Measurements from ENCODE around the gene SPOCK1.

The SPOCK1 gene

DNA sequence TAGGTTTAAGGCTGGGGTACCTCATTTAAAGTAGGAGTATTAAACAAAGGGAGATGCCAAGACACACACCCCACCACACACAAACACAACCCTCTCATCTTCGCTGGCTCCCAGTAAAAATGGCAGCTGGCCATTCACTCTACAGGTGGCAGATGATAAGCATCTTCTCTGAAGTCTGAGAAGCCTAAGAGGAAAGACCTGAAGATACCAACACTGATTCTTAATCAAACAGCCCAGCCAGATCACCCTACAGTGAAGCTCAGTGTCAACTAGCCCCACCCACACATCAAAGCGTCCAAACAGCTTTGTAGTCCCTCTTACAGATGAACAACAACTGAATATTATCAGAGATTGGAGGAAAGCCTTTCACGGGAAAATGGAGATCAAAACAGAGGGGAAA is 59.5 kb downstream of the SPOCK1 start:
- no peak for DNase-seq

GRCh38 chr5:137438932-137439331 is 60.2 kb downstream of the SPOCK1 start:
- DNase-seq: no peak

DNA sequence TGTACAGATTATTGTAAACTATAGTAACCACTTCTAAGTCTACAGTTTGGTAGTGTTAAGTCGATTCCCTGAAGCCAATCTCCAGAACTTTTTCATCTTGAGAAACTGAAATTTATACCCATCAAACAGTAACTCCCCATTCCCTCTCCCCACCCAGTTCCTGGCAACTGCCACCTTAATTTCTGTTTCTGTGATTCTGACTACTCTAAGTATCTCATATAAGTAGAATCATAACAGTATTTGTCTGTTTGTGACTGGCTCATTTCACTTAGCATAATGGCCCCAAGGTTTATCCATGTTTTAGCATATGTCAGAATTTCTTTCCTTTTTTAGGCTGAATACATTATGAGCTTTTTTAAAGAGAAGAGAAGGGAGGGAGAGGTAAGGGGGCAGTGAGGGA is 61.4 kb downstream of the SPOCK1 start:
- no peak for DNase-seq

DNA sequence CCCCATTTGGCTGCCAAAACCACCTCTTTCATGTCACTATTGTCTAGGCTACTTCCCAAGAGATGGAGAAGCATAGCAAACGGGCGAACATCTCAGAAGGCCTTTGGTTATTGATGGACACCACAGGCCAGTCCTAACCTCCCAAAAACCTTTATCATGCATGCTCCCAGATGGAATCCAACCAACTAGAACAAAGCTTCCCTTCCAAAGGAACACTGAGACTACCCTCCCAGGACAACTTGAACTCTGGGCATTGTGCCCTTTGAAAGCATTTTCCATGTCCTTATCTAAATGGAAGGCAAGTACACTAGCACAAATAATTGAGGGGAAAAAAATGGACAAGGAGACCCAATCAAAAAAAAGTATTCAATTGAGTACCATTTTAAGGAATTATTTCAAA is 65.6 kb downstream of the SPOCK1 start:
- DNase-seq: no peak

DNA sequence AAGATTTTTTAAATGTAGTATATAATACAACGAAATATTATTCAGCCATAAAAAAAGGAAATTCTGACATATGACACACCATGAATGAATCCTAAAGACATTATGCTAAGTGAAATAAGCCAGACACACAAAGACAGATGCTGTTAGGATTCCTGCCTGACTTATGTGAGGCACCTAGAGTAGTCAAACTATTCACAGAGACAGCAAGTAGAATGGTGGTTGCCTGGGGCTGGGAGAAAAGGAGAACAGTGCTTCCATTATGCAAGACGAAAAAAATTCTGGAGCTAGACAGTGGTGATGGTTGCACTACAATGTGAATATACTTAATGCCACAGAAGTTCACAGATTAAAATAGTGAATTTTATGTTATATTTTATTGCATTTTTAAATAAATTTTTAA is 66.8 kb downstream of the SPOCK1 start:
- DNase-seq: no peak

DNA sequence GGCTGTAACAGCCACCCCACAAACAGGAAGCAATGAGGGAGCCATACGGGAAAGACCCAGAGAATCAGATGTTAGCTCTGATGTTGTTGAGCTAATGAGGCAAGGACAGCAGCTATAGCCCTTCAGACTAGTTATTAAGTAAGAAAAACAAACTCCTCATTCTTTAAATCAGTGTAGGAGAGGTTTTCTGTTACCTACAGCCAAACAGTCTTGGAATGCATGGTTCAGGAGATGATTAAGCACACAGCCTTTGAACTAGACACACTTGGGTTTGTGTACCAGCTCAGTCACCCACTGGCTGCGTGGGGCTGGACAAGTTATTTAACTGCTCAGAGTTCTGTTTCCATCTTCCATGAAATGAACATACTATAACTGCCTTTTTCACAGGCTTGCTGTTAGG is 68.1 kb downstream of the SPOCK1 start:
- DNase-seq: no peak

DNA sequence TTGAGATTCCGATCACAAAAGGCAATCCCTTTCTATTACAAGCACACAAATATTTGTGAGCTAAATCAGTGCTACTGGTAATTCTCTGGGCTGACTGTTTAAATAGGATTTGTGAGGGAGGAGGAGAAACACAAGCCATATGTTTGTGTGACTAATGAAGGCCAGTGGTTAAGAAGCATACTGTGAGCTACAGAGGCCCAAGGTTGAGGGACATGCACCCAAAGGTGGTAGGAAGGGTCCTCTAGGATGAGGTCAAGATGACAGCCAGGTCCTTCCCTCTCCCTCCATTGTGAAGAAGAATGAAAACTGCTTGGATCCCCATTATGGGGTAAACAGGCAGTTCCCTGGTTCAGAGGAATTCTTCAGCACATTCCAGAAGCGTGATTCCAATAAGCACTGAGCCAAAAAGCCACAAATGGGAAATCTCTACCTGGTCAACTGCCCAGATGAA is 83.9 kb downstream of the SPOCK1 start:
- DNase-seq: no peak

GRCh38 chr5:137414112-137414755 is 84.9 kb downstream of the SPOCK1 start:
- no peak for DNase-seq

- DNase-seq: no peak
These were observed 87.0 kb downstream of the SPOCK1 start for GRCh38 chr5:137412136-137412535.

- no peak for DNase-seq
These were observed 88.7 kb downstream of the SPOCK1 start for GRCh38 chr5:137410234-137411010.

DNA sequence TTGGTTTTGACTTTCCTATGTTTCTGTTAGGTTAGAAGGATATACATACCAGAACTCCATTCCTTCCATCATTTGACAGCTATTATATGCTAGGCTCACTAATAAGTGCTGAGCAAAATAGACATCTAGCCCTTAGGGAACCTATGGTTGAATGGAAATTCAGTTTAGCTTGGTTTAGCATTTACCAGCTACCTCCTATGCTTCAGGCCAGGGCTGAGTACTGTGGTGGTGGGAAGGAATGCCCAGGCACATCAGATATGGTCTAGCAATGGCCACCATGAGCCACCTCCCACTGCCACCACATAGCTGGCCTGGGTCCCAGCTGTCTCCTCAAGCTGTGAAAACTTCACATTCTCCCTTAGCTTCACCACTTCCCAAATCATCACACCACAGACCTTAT is 89.4 kb downstream of the SPOCK1 start:
- no peak for DNase-seq

GRCh38 chr5:137407090-137407489 is 92.0 kb downstream of the SPOCK1 start:
- DNase-seq: no peak

DNA sequence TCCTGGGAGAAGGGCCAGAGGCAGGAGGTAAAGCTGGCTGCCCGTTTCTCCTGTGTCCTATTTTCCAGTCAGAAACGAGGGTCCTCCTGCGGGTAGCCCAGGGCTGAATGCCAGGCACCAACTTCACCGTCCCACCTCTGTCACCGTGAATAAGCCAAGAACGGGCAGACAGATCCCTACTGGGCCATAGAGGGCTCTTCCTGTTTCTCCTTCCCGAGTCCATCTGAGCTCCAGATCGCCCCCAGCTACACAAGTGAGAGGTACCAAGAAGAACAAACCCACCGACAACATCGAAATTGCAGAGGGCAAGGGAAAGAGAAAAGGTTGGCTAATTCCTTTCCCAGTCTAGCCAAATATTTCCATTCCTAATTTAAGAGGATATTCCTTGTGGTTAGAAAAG is 93.7 kb downstream of the SPOCK1 start:
- no peak for DNase-seq

- DNase-seq: no peak
These were observed 95.3 kb downstream of the SPOCK1 start for GRCh38 chr5:137403869-137404268.

GRCh38 chr5:137402436-137403187 is 96.5 kb downstream of the SPOCK1 start:
- no peak for DNase-seq

DNA sequence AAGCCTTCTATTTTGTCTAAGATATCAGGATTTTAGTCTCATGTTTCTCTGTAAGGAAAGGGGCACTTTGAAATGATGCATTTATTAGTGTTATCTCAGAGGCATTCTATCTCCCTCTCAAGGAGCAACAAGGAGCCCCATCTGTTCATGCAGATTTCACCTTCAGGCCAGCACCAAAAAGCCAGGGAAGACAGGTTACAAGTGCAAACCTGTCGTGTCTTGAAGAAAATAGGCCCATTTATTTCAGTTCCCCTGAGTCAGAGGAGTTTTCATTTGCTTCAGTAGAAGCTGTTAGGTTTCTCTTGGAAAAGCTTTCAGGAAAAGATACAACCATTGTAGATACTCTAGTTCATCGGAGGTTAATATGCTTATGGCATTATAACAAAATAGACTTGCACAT is 97.2 kb downstream of the SPOCK1 start:
- no peak for DNase-seq

DNA sequence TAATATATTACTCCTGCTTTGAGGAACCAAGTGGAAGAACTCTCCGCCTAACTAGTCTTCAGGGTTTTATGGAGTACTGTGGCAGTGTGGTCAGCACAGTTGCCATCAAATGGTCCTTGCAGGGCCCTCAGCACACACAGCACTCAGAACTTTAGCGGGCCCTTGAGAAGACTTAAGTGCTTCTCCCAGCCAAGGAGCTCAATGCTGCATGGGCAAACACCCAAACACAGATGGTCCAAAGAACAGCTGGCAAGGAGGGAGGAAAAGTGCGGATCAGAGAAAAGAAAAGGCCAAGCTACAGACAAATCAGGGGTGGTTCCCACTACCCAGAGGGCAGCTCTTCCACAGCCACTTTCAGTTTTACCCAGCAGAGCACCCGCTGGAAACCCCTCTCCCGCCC is 98.6 kb downstream of the SPOCK1 start:
- DNase-seq: no peak

- no peak for DNase-seq
These were observed 99.2 kb downstream of the SPOCK1 start for GRCh38 chr5:137399911-137400310.

- no peak for DNase-seq
These were observed 100.4 kb downstream of the SPOCK1 start for GRCh38 chr5:137398751-137399150.

DNA sequence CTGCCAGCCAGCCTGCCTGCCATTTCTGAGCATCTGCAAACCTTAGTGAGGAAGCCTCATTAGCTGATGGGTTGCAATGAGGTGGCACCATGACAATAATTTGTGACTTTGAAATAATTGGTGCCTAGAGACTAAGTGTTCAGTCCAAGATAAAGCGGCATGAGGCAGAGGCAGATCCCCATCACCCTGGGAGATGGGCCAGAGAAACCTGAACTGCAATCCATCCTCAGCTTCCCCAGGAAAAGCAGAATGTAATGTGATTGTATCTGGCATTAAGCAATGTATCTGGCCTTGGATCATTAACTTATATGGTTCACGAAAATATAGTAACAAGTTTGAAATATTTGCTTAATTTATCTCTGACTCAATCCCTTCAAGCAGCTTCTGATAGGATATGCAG is 101.0 kb downstream of the SPOCK1 start:
- DNase-seq: no peak

- no peak for DNase-seq
These were observed 103.9 kb downstream of the SPOCK1 start for GRCh38 chr5:137395011-137395755.

DNA sequence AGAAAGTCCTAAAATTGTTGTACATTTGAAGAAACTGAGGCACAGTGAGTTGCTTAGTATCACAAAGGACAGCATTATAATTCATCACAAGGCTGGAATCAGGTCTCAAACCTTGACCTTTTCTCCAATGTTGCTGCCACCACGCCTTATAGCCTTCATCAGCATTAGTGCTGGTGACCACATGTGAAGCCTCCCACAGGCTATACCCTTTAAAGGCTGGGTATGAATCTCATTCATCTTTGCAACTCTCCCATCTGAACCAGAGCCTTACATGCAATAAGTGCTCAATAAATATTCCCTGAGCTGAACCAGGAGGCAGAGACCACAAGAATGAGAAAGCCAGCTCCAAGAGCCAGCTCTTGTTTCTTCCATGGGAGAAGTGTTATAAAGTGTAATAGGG is 104.7 kb downstream of the SPOCK1 start:
- no peak for DNase-seq

Measured in CD4-positive, alpha-beta T cell treated with Interleukin-12 subunit alpha and Interleukin-12 subunit beta, for 1 hour (primary cell).